AG04449 (cell line): ENCODE measurements around the gene EXOSC3.
A peak's percentile ranks its signal among the peaks of the same experiment; 100 is the strongest.
"Not testable (repeated sequence)": the region's sequence is repeated elsewhere in the genome, so short reads cannot be mapped to it uniquely, and the experiment has no call there.

ENCODE experiments used
- CTCF ChIA-PET: fragments of 350-600 bp; formaldehyde crosslinking; extraction: SDS; loops from one replicate; lab custom pipeline; 2021; ENCODE audit warnings: antibody characterized with exemption; lab: Yijun Ruan, JAX
- POLR2A ChIA-PET: fragments of 400-600, 350-600 bp; formaldehyde crosslinking; extraction: SDS; loops from one replicate; lab custom pipeline; 2020; ENCODE audit warnings: antibody characterized with exemption, inconsistent platforms; lab: Yijun Ruan, JAX
- DNase-seq: peaks from one replicate; pipeline ENCODE4 v3.0.0-alpha.2; 2010; ENCODE audit warnings: low read depth, low spot score
- H3K4me3 ChIP-seq: 2 replicates; pipeline ENCODE4 v1.5.1; 2011; ENCODE audit warnings: low read depth, mild to moderate bottlenecking, control low read depth, low read length
- CTCF ChIP-seq: IDR thresholded peaks from one replicate; pipeline ENCODE4 v1.5.1; 2011; ENCODE audit warnings: mild to moderate bottlenecking, moderate library complexity, low read length, control low read depth, inconsistent platforms; ENCODE audit not compliant: insufficient read depth; ENCODE audit errors: missing control alignments

Gene EXOSC3

GRCh38 chr9:37761511-37761910 is 23.4 kb downstream of the EXOSC3 start:
- peak; percentile 59 for DNase-seq
- CTCF ChIA-PET = no interaction called here
- TF ChIP-seq CTCF = no peak
- no peak overlapping the region for H3K4me3 ChIP-seq
- POLR2A ChIA-PET = no interaction called here

GRCh38 chr9:37760416-37761161 is 24.3 kb downstream of the EXOSC3 start:
- no peak overlapping the region for H3K4me3 ChIP-seq
- CTCF ChIA-PET = interaction anchor here (1.3 kb wide), 2 partner anchors 13 to 672 kb away, joined by 3 to 4 read pairs; no protein-coding TSS in a partner anchor
- no peak for TF ChIP-seq CTCF
- POLR2A ChIA-PET = no interaction called here
- peak; percentile 60 for DNase-seq

DNA sequence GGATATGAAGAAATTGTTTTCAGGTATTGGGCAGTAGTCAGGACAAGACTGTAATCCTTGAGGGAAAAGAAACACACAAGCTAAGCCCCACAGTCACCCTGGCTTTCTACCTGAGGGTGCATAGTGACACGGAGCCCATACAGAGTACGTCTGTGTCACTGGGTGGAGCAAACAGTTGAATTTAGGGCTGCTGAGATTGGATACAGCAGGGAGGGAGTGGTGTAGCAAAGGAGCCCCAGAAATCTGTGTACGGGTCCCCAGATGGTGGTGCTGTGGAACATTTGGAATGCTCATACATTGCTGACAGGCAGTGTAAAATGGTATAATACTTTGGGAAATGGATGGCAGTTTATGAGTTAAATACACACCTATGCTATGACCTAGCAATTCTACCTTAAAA is 26.1 kb downstream of the EXOSC3 start:
- POLR2A ChIA-PET = no interaction called here
- no peak for TF ChIP-seq CTCF
- H3K4me3 ChIP-seq = no peak overlapping the region
- no peak for DNase-seq
- CTCF ChIA-PET = interaction anchor here (1.5 to 2.1 kb wide), 2 partner anchors 9 to 14 kb away, joined by 3 to 4 read pairs; no protein-coding TSS in a partner anchor

DNA sequence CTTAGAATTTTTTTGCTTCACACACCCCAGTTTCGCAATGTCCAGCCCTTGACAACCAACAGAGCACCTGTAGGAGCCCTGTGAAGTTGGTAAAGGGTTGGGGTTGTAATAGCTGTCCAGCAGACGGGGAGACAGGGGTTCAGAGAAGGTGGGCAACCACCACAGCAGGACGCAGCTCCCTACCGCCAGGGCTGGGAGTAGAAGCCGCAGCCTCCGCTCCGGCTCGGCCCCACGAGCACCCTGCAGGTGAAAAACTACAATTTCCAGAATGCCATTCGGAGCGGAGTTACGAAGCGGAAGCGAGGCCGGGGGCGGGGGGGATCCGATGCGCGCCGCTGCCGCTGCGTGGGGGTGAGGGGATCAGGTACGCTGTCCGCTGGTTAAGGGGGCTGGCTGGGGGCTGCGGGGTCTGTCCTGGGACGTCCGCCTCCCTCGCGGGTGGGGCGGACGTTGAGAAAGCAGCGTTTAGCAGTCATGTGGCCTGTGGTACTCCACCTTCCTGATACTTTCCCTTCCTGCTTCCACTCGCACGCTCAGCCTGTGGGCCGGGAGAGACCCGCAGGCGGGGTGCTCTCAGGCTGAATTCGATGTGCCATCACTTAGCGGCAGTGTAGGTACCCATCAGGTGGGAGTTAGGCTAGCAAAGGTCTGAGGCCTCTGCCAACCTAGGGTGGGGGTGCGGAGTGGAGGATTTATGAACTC is 31.2 kb downstream of the EXOSC3 start, which contains the start of gene TRMT10B:
TRMT10B (plus strand) TSS at position 317 of the 702 bp plus-strand sequence. CDS start 8,127 bp downstream, outside the sequence.
- DNase-seq = no peak
- CTCF ChIA-PET = interaction anchor here (0.9 kb wide), 1 partner anchor 149 kb away, joined by 3 read pairs; no protein-coding TSS in a partner anchor
- POLR2A ChIA-PET = no interaction called here
- TF ChIP-seq CTCF = no peak
- H3K4me3 ChIP-seq = peak within 1 kb of the TSS; percentile 79

DNA sequence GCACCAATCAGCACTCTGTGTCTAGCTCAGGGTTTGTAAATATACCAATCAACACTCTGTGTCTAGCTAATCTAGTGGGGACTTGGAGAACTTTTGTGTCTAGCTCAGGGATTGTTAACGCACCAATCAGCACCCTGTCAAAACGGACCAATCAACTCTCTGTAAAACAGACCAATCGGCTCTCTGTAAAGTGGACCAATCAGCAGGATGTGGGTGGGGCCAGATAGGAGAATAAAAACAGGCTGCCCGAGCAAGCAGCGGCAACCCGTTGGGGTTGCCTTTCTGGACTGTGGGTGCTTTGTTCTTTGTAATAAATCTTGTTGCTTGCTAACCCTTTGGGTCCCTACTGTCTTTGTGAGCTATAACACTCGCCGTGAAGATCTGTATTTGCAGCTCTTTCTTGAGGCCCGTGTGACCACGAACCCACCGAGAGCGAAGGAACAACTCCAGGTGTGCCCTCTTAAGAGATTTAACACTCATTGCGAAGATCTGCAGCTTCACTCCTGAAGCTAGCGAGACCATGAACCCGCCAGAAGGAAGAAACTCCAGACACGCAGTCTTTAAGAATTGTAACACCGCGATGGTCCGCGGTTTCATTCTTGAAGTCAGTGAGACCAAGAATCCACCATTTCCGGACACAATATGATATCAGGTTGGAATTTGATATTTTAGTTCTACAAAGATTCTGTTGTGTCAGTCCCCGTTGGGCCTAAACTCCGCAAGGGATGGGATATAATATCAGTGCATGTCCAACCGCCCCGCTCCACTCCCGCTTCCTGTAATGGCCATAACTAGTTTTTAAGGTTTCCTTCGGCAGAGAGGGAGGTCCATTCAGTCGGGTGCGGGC is 32.0 kb downstream of the EXOSC3 start:
- ChIA-PET CTCF (interaction anchor here (0.8 to 0.9 kb wide), 2 partner anchors 150 to 511 kb away, joined by 3 read pairs; no protein-coding TSS in a partner anchor), POLR2A (no interaction called here)
- TF ChIP-seq CTCF = no peak
- no peak for DNase-seq
- H3K4me3 ChIP-seq = peak overlapping the region; percentile 79

- POLR2A ChIA-PET, H3K4me3 ChIP-seq, DNase-seq: not testable (repeated sequence)
- CTCF ChIA-PET = interaction anchor here (0.8 kb wide), 1 partner anchor 512 kb away, joined by 3 read pairs; no protein-coding TSS in a partner anchor
Measured at GRCh38 chr9:37752112-37752511, 32.8 kb downstream of the EXOSC3 start.

DNA sequence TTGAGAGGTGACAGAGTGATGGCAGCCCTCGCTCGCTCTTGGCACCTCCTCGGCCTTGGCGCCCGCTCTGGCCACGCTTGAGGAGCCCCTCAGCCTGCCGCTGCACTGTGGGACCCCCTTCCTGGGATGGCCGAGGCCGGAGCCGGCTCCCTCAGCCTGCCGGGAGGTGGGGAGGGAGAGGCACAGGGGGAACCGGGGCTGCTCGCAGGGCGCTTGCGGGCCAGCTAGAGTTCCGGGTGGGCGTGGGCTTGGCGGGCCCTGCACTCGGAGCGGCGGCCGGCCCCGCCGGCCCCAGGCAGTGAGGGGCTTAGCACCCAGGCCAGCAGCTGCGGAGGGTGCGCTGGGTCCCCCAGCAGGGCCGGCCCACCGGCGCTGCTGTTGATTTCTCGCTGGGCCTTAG is 33.2 kb downstream of the EXOSC3 start:
- DNase-seq, POLR2A ChIA-PET, H3K4me3 ChIP-seq: not testable (repeated sequence)
- CTCF ChIA-PET = interaction anchor here (0.8 kb wide), 1 partner anchor 512 kb away, joined by 3 read pairs; no protein-coding TSS in a partner anchor
